Measurements from ENCODE around the gene ARHGEF3.

- TF ChIP-seq EZH2 (IDR thresholded peaks at IDR 0.05; ENCODE audit: borderline replicate concordance, low read depth, low read length, severe bottlenecking) = no peak
- TF ChIP-seq POLR2A (IDR thresholded peaks at IDR 0.05; ENCODE audit: low read depth, low read length) = no peak
- TF ChIP-seq CTCF (IDR thresholded peaks at IDR 0.05; ENCODE audit: extremely low read depth in 1 of 2, insufficient read depth in 1 of 2, low read depth in 1 of 2, low read length in 2 of 2) = no peak
- TF ChIP-seq POLR2AphosphoS5 (IDR thresholded peaks at IDR 0.05; ENCODE audit: insufficient read depth, low read depth, low read length) = no peak
- TF ChIP-seq MYC (IDR thresholded peaks at IDR 0.05; ENCODE audit: low read depth, low read length) = no peak
- TF ChIP-seq MAX (IDR thresholded peaks at IDR 0.05; ENCODE audit: insufficient read depth, insufficient read length) = no peak
- TF ChIP-seq GATA2 (IDR thresholded peaks at IDR 0.05; ENCODE audit: insufficient read depth, insufficient read length, low read depth, low read length) = no peak
These were observed 95.1 kb downstream of the ARHGEF3 start for GRCh38 chr3:56706629-56707028.

Data from endothelial cell of umbilical vein (primary cell).